ENCODE data around the gene KLHL29.

DNA sequence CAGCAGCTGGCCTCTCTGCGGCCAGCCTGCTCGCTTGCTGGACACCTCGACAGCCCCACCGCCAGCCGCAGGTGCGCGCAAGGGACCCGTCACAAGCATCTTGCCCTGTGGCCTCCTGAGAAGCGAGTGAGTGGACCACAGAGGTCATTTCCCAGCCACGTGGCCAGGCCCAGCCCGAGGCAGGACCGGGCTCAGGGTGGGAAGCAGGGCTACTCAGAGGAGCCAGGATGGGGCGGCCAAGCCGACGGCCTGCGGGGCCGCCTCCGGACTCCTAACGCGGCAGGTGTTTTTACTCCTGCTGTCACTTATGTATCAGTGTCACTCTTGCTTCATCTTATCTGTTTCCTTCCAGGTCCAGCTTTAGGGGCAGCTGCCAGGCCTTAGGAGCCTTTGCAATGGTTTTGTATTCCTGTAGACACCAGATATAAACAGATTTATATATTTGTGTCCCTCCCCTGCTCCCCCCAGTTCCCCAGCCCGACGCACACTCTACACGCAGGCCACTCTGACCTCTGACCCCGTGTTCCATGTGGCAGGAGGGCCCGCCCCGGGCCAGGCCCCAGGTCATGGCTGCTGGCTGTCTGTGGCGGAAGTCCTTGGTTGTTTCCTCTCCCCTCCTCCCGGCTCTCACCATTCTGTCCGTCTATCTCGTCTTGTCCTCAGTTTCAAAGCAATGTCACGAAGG is 305.6 kb downstream of the KLHL29 start:
- TF ChIP-seq, protein P1, sequence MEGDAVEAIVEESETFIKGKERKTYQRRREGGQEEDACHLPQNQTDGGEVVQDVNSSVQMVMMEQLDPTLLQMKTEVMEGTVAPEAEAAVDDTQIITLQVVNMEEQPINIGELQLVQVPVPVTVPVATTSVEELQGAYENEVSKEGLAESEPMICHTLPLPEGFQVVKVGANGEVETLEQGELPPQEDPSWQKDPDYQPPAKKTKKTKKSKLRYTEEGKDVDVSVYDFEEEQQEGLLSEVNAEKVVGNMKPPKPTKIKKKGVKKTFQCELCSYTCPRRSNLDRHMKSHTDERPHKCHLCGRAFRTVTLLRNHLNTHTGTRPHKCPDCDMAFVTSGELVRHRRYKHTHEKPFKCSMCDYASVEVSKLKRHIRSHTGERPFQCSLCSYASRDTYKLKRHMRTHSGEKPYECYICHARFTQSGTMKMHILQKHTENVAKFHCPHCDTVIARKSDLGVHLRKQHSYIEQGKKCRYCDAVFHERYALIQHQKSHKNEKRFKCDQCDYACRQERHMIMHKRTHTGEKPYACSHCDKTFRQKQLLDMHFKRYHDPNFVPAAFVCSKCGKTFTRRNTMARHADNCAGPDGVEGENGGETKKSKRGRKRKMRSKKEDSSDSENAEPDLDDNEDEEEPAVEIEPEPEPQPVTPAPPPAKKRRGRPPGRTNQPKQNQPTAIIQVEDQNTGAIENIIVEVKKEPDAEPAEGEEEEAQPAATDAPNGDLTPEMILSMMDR (IDR thresholded peaks at IDR 0.05; ENCODE audit: low read depth, low read length), result no peak
- TF ChIP-seq POLR2A (IDR thresholded peaks at IDR 0.05; ENCODE audit: extremely low read depth, insufficient read length) (no peak), MYC (IDR thresholded peaks at IDR 0.05; ENCODE audit: low read depth, low read length) (no peak)

Data from NB4 (cell line).